CD4-positive, alpha-beta T cell (primary cell): Measurements from ENCODE around the gene HSH2D. TPM values are rescaled to one million over a fixed set of nuclear protein-coding genes. Genes with fewer than 3 reads are reported as not detected.

ENCODE experiments used
- ATAC-seq: fragments of 200-7000 bp; cut with Tn5 transposase; one replicate; pipeline ENCODE4 v1.10.0; 2022; ENCODE audit warnings: mild to moderate bottlenecking; ENCODE audit not compliant: poor library complexity
- CTCF ChIA-PET: fragments of 350-600 bp; sonication (Branson Sonifier 250); formaldehyde crosslinking; loops from one replicate; lab custom pipeline; 2021; ENCODE audit warnings: antibody characterized with exemption, inconsistent platforms; lab: Charles Lee
- POLR2A ChIA-PET: fragments of 350-600 bp; sonication (Branson Sonifier 250); formaldehyde crosslinking; loops from one replicate; lab custom pipeline; 2021; ENCODE audit warnings: antibody characterized with exemption, inconsistent platforms; lab: Charles Lee
- DNase-seq, 14 experiments: peaks; one replicate each; pipeline ENCODE4 v3.0.0-alpha.2; 2013 to 2020; ENCODE audit warnings: mixed read lengths in 2 of 14
- H3K27ac ChIP-seq, 2 donors: one replicate each; pipeline versions ENCODE4 v1.5.1 to v1.7.0; 2013; ENCODE audit warnings: low read length in 2 of 2, low read depth in 1 of 2, mild to moderate bottlenecking in 1 of 2
- H3K27me3 ChIP-seq, 2 experiments: 1 replicate in 1 of 2; 2 replicates in 1 of 2; pipeline versions ENCODE4 v1.6.1 to v1.7.0; 2013; ENCODE audit warnings: low read length in 2 of 2, control low read depth in 1 of 2, mild to moderate bottlenecking in 1 of 2, moderate library complexity in 1 of 2; ENCODE audit not compliant: insufficient read depth in 2 of 2, control insufficient read depth in 1 of 2
- H3K36me3 ChIP-seq: one replicate; pipeline ENCODE4 v1.6.1; 2013; ENCODE audit warnings: low read length, control low read depth; ENCODE audit not compliant: insufficient read depth
- H3K4me1 ChIP-seq: one replicate; pipeline ENCODE4 v1.6.1; 2013; ENCODE audit warnings: low read length, control low read depth; ENCODE audit not compliant: insufficient read depth
- H3K4me3 ChIP-seq: one replicate; pipeline ENCODE4 v1.5.1; 2013; ENCODE audit warnings: mild to moderate bottlenecking, low read length, moderate library complexity
- H3K9me3 ChIP-seq, 2 experiments: 1 replicate in 1 of 2; 2 replicates in 1 of 2; pipeline versions ENCODE4 v1.6.1 to v1.7.0; 2013; ENCODE audit warnings: low read length in 2 of 2, mild to moderate bottlenecking in 2 of 2, control low read depth in 1 of 2, moderate library complexity in 1 of 2; ENCODE audit not compliant: control insufficient read depth in 1 of 2, insufficient read depth in 1 of 2
- H3K27ac Mint-ChIP-seq: one replicate; pipeline ENCODE4 v1.8.0; 2020; ENCODE audit warnings: mixed read lengths
- H3K27me3 Mint-ChIP-seq: one replicate; pipeline ENCODE4 v1.8.0; 2021; ENCODE audit warnings: mixed read lengths
- H3K36me3 Mint-ChIP-seq: one replicate; pipeline ENCODE4 v1.8.0; 2021; ENCODE audit warnings: low read depth, mixed read lengths
- H3K4me1 Mint-ChIP-seq: one replicate; pipeline ENCODE4 v1.8.0; 2021; ENCODE audit warnings: low read depth, mixed read lengths
- H3K4me3 Mint-ChIP-seq: one replicate; pipeline ENCODE4 v1.8.0; 2020; ENCODE audit warnings: mild to moderate bottlenecking, mixed read lengths
- H3K9me3 Mint-ChIP-seq: one replicate; pipeline ENCODE4 v1.8.0; 2020; ENCODE audit warnings: mixed read lengths
- CTCF ChIP-seq: fragments of 200-600 bp; IDR thresholded peaks from one replicate; pipeline ENCODE4 v1.8.0; 2022; ENCODE audit warnings: antibody characterized with exemption, mild to moderate bottlenecking
- intact Hi-C, 2 experiments: fragments of 100-400 bp; cut with DNase I in 1 of 2; cut with micrococcal nuclease in 1 of 2; formaldehyde crosslinking; loops; one replicate each; pipeline versions ENCODE4 v1.15.1 to v1.9.0; 2023 to 2025; cut with DNase I, micrococcal nuclease
- polyA plus RNA-seq, 2 donors: library from polyadenylated mRNA; unstranded; fragments of 120-200 nt; gene quantifications; one replicate each; pipeline ENCODE4 v1.2.1, GENCODE V29; 2013
- total RNA-seq, 174 experiments: library from RNA in 2 of 174; stranded (reverse) in 2 of 174; gene quantifications; one replicate each; pipeline ENCODE4 v1.2.3 and lab custom pipeline; 2021 to 2026

HSH2D gene
- total RNA-seq: 10 to 100 TPM; 46.0 to 46.9 TPM
- 18.1 TPM for polyA plus RNA-seq (2013, experiment 1 of 2)
- 18.1 TPM for polyA plus RNA-seq (2013, experiment 2 of 2)
- 6.0 to 283 (median 28.2) reads per million in 172 experiments for total RNA-seq (lab: John Stamatoyannopoulos, UW)

- Mint-ChIP-seq H3K4me1 (peaks cover 28% of the 10 kb centered on the region), H3K4me3 (peak within 1 kb of the TSS; percentile 97), H3K9me3 (no peaks in the 10 kb centered on the region), H3K27ac (peak within 1 kb of the TSS; percentile 96), H3K27me3 (no peaks in the 10 kb centered on the region), H3K36me3 (peaks cover 10% of the 10 kb centered on the region)
- H3K4me1 ChIP-seq: peaks cover 60% of the 10 kb centered on the region
- DNase-seq (peak; percentile 73 to 90 (median 80)), ATAC-seq (peak; percentile 100)
- intact Hi-C loops: no loop called here
- ChIA-PET CTCF (interaction anchor here (0.6 to 2.0 kb wide), 6 partner anchors 33 to 302 kb away, joined by 3 to 11 read pairs (median 4); partner anchors contain the start of gene FAM32A), POLR2A (interaction anchor here (0.6 to 2.1 kb wide), 21 partner anchors 9 to 764 kb away, joined by 3 to 18 read pairs (median 4); partner anchors contain the start of genes AKAP8, AKAP8L, AP1M1 and FAM32A)
- H3K36me3 ChIP-seq: peaks cover 5% of the 10 kb centered on the region
- no peak for TF ChIP-seq CTCF
- H3K27me3 ChIP-seq: no peaks in the 10 kb centered on the region
- peak within 1 kb of the TSS; percentile 77 for H3K4me3 ChIP-seq
- H3K9me3 ChIP-seq: no peaks in the 10 kb centered on the region
- peak within 1 kb of the TSS; percentile 70 to 74 for H3K27ac ChIP-seq
Measured at GRCh38 chr19:16143399-16144215, at the start of gene HSH2D. Gene HSH2D (plus strand): TSS chr19:16143685. CDS start chr19:16148751, 5,066 bp downstream.

- H3K4me3 ChIP-seq: no peak overlapping the region
- H3K27ac Mint-ChIP-seq: peak overlapping the region; percentile 80
- peaks cover 9% of the 10 kb centered on the region for H3K4me1 ChIP-seq
- peaks cover 98% of the 10 kb centered on the region for H3K36me3 Mint-ChIP-seq
- ATAC-seq (peak; percentile 13), DNase-seq (no peak)
- CTCF ChIA-PET: interaction anchor here (1.0 to 1.9 kb wide), 6 partner anchors 9 to 53 kb away, joined by 3 to 8 read pairs (median 6); partner anchors contain the start of gene RAB8A
- H3K9me3 ChIP-seq: no peaks in the 10 kb centered on the region
- no peaks in the 10 kb centered on the region for H3K27me3 Mint-ChIP-seq
- peaks cover 95% of the 10 kb centered on the region for H3K36me3 ChIP-seq
- no peak overlapping the region for H3K27ac ChIP-seq
- no peaks in the 10 kb centered on the region for H3K27me3 ChIP-seq
- H3K4me1 Mint-ChIP-seq: peaks cover 34% of the 10 kb centered on the region
- peak overlapping the region; percentile 64 for H3K4me3 Mint-ChIP-seq
- POLR2A ChIA-PET: interaction anchor here (0.6 to 3.1 kb wide), 9 partner anchors 8 to 367 kb away, joined by 3 to 32 read pairs (median 9); partner anchors contain the start of genes FAM32A, RAB8A and TPM4
- intact Hi-C loops: loop anchor here in 1 of 2 experiments (2.0 to 5.0 kb wide), 2 partner anchors 16 to 32 kb away; no protein-coding TSS in a partner anchor
- no peak for TF ChIP-seq CTCF
- H3K9me3 Mint-ChIP-seq: no peaks in the 10 kb centered on the region
Measured at GRCh38 chr19:16094360-16095070, 49.0 kb upstream of the HSH2D start.

- DNase-seq (no peak), ATAC-seq (peak; percentile 66)
- H3K9me3 ChIP-seq: no peaks in the 10 kb centered on the region
- H3K4me3 ChIP-seq: no peak overlapping the region
- CTCF ChIA-PET: interaction anchor here (1.0 to 1.9 kb wide), 6 partner anchors 10 to 54 kb away, joined by 3 to 8 read pairs (median 6); partner anchors contain the start of genes RAB8A and TPM4
- no peaks in the 10 kb centered on the region for H3K27me3 Mint-ChIP-seq
- peaks cover 9% of the 10 kb centered on the region for H3K4me1 ChIP-seq
- POLR2A ChIA-PET: interaction anchor here (0.6 to 3.1 kb wide), 11 partner anchors 9 to 366 kb away, joined by 3 to 32 read pairs (median 8); partner anchors contain the start of genes FAM32A, KLF2, RAB8A and TPM4
- H3K27ac ChIP-seq: peak overlapping the region in 1 of 2 donors; percentile 41
- intact Hi-C loops: loop anchor here in 1 of 2 experiments (2.0 to 5.0 kb wide), 2 partner anchors 16 to 33 kb away; no protein-coding TSS in a partner anchor
- H3K36me3 ChIP-seq: peaks cover 95% of the 10 kb centered on the region
- peaks cover 98% of the 10 kb centered on the region for H3K36me3 Mint-ChIP-seq
- TF ChIP-seq CTCF: no peak
- H3K4me1 Mint-ChIP-seq: peaks cover 32% of the 10 kb centered on the region
- H3K4me3 Mint-ChIP-seq: peak overlapping the region; percentile 64
- peak overlapping the region; percentile 80 for H3K27ac Mint-ChIP-seq
- no peaks in the 10 kb centered on the region for H3K9me3 Mint-ChIP-seq
- no peaks in the 10 kb centered on the region for H3K27me3 ChIP-seq
Measured at GRCh38 chr19:16095071-16095571, 48.4 kb upstream of the HSH2D start.
